ENCODE results near the gene GPX4.

Gene GPX4

GRCh38 chr19:1147934-1148549 is 44.2 kb downstream of the GPX4 start:
- DNase-seq (ENCODE audit: low read depth, low spot score), result no peak
- no peak for TF ChIP-seq CTCF (IDR thresholded peaks at IDR 0.05; ENCODE audit: low read depth, low read length)
- H3K4me3 ChIP-seq (ENCODE audit: low read depth, low read length), result no peak overlapping the region
- in situ Hi-C loops (cut with HindIII; ENCODE audit: low sequenced_read_pairs), result no loop called here

- H3K4me3 ChIP-seq (ENCODE audit: low read depth, low read length), result no peak overlapping the region
- in situ Hi-C loops (cut with HindIII; ENCODE audit: low sequenced_read_pairs), result no loop called here
- TF ChIP-seq CTCF (IDR thresholded peaks at IDR 0.05; ENCODE audit: low read depth, low read length), result no peak
- DNase-seq (ENCODE audit: low read depth, low spot score), result no peak
Measured at GRCh38 chr19:1149259-1150045, 45.7 kb downstream of the GPX4 start.

DNA sequence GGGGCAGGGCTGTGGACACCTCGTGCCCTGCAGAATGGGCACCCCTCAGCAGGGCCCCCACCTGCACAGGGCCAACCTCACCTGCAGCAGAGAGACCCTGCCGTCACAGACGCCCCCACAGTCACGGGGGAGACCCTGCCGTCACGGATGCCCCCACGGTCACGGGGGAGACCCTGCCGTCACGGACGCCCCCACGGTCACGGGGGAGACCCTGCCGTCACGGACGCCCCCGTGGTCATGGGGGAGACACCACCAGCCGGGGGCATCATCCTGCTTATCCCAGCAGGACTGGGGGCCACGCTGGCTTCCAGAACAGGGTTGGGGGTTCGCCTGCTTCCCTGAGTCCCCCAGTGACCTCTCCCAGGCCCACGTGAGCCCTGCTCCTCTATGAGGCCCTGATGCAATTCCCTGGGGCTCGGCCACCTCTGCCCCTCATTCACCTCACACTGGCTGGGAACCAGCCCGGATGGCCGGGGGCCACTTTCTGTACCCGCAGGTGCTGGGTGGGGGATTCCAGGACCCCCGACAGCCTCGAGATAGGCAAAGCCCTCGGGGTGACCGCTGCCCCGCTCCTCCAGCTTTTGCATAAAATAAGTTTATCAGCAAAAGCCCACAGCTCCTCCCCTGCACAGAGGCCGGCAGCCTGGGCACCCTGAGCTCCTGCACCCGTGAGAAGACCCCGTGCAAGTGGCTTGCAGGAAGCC is 46.7 kb downstream of the GPX4 start:
- no peak for TF ChIP-seq CTCF (IDR thresholded peaks at IDR 0.05; ENCODE audit: low read depth, low read length)
- in situ Hi-C loops (cut with HindIII; ENCODE audit: low sequenced_read_pairs), result no loop called here
- no peak overlapping the region for H3K4me3 ChIP-seq (ENCODE audit: low read depth, low read length)
- no peak for DNase-seq (ENCODE audit: low read depth, low spot score)

DNA sequence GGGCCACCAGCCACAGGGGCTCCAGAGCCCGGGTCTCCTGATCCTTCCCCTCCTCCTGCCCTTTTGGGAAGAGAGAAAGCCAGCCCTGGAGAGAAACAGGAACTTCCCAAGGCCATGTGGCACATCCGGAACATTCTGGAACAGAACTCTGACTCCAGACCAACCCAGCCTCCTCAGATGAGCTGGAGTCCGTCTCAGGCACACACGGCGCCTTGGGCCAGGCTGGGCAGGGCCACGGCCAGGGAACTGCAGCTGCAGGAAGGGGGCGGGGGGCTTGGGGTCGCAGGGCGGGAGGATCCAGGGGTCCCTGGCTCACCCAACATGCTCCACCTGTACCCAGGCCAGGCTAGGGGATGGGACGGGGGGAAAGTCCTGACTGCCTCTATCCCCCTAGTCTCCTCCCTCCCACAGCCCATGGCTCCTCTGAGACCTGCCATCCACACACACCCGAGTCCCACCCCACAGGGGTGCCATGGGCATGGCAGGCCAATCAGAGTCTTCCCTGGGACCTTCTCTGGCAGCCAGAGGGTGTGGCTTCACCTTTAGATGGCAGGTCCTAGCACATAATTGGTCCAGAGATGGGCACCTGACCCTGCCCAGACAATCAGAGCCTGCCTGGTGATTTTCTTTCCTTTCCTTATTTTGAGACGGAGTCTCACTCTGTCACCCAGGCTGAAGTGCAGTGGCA is 47.4 kb downstream of the GPX4 start:
- no peak for TF ChIP-seq CTCF (IDR thresholded peaks at IDR 0.05; ENCODE audit: low read depth, low read length)
- DNase-seq (ENCODE audit: low read depth, low spot score), result no peak
- no peak overlapping the region for H3K4me3 ChIP-seq (ENCODE audit: low read depth, low read length)
- in situ Hi-C loops (cut with HindIII; ENCODE audit: low sequenced_read_pairs), result no loop called here

- no peak for DNase-seq (ENCODE audit: low read depth, low spot score)
- H3K4me3 ChIP-seq (ENCODE audit: low read depth, low read length), result no peak overlapping the region
- no peak for TF ChIP-seq CTCF (IDR thresholded peaks at IDR 0.05; ENCODE audit: low read depth, low read length)
- in situ Hi-C loops (cut with HindIII; ENCODE audit: low sequenced_read_pairs), result no loop called here
Measured at GRCh38 chr19:1151917-1152587, 48.3 kb downstream of the GPX4 start.
